Caco-2 (cell line): ENCODE data around the gene SCD5. TPM values are rescaled to one million over a fixed set of nuclear protein-coding genes. Genes with fewer than 3 reads are reported as not detected.

Source experiments
- BruUV-seq: library from RNA; stranded (reverse); fragments of 400-500 nt; replicated peaks from 2 replicates; lab custom pipeline; 2021; lab: Mats Ljungman, UMichigan
- CTCF ChIA-PET: fragments of 300-600 bp; sonication (Branson Sonifier 250); formaldehyde crosslinking; loops from one replicate; lab custom pipeline; 2022; ENCODE audit warnings: antibody characterized with exemption; lab: Charles Lee
- POLR2A ChIA-PET: fragments of 300-600 bp; sonication (Branson Sonifier 250); formaldehyde crosslinking; loops from one replicate; lab custom pipeline; 2022; ENCODE audit warnings: antibody characterized with exemption; lab: Charles Lee
- DNase-seq, 2 experiments: peaks; one replicate each; pipeline versions ENCODE4 v3.0.0 to v3.0.0-alpha.2; 2020 to 2022
- H3K27me3 ChIP-seq: replicated peaks from 2 replicates; pipeline ENCODE4 v1.6.0; 2011; ENCODE audit warnings: low read length; ENCODE audit not compliant: control insufficient read depth, insufficient read depth
- H3K36me3 ChIP-seq: 2 replicates; pipeline ENCODE4 v1.5.1; 2011; ENCODE audit warnings: low read length; ENCODE audit not compliant: control insufficient read depth, insufficient read depth
- H3K4me1 ChIP-seq: fragments of 250-450 bp; sonication (Bioruptor Pico); 2 replicates; pipeline ENCODE4 v1.5.1; 2020; ENCODE audit warnings: mild to moderate bottlenecking
- H3K4me3 ChIP-seq: 2 replicates; pipeline ENCODE4 v1.5.1; 2011; ENCODE audit warnings: low read depth, mild to moderate bottlenecking, control low read depth, low read length
- H3K9me3 ChIP-seq: fragments of 250-450 bp; sonication (Bioruptor Pico); 2 replicates; pipeline ENCODE4 v1.5.1; 2020; ENCODE audit warnings: mild to moderate bottlenecking, moderate library complexity
- H3K27ac Mint-ChIP-seq: one replicate; pipeline ENCODE4 v1.8.0; 2022; ENCODE audit warnings: mixed read lengths; ENCODE audit not compliant: unreplicated experiment
- H3K27me3 Mint-ChIP-seq: one replicate; pipeline ENCODE4 v1.8.0; 2022; ENCODE audit warnings: mixed read lengths; ENCODE audit not compliant: insufficient read depth, unreplicated experiment
- H3K36me3 Mint-ChIP-seq: one replicate; pipeline ENCODE4 v1.8.0; 2022; ENCODE audit warnings: mild to moderate bottlenecking, mixed read lengths; ENCODE audit not compliant: insufficient read depth, unreplicated experiment
- H3K4me1 Mint-ChIP-seq: one replicate; pipeline ENCODE4 v1.8.0; 2022; ENCODE audit warnings: low read depth, mixed read lengths; ENCODE audit not compliant: unreplicated experiment
- H3K4me3 Mint-ChIP-seq: one replicate; pipeline ENCODE4 v1.8.0; 2022; ENCODE audit warnings: mild to moderate bottlenecking, moderate library complexity, mixed read lengths; ENCODE audit not compliant: unreplicated experiment
- H3K9me3 Mint-ChIP-seq: one replicate; pipeline ENCODE4 v1.8.0; 2022; ENCODE audit warnings: mixed read lengths; ENCODE audit not compliant: unreplicated experiment
- intact Hi-C: fragments of 100-400 bp; cut with micrococcal nuclease; formaldehyde crosslinking; loops from one replicate; pipeline ENCODE4 v1.10.0; 2022; ENCODE audit not compliant: unreplicated experiment
- total RNA-seq: library from RNA; stranded (reverse); gene quantifications from 2 replicates; pipeline ENCODE4 v1.2.3, GENCODE V29; 2022
- TF ChIP-seq, protein P1 (sequence below), 2 experiments: fragments of 200-600 bp in 1 of 2; IDR thresholded peaks; 1 replicate in 1 of 2; 2 replicates in 1 of 2; pipeline versions ENCODE4 v1.5.1 to v1.8.0; 2011 to 2022; ENCODE audit warnings: antibody characterized with exemption in 1 of 2, control low read depth in 1 of 2, inconsistent platforms in 1 of 2, low read depth in 1 of 2, low read length in 1 of 2, mild to moderate bottlenecking in 1 of 2, moderate library complexity in 1 of 2; ENCODE audit not compliant: insufficient read depth in 1 of 2, severe bottlenecking in 1 of 2, unreplicated experiment in 1 of 2

SCD5 gene
- total RNA-seq, 1 experiment from 2014 or later, result 2.7 TPM

DNA sequence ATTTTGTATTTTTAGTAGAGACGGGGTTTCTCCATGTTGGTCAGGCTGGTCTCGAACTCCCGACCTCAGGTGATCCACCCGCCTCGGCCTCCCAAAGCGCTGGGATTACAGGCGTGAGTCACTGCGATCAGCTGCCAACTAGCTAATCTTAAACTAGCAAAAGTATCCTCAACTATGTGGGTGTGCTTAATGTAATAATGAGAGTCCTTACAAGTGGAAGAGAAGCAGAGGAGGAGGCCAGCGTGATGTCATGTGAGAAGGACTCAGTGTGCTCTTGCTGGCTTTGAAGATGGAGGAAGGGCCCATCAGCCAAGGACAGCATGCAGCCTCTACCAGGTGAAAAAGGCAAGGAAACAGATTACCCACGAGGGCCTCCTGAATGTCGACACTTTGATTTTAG lies 19.6 kb downstream of the SCD5 start:
- Mint-ChIP-seq H3K4me3 (no peak overlapping the region), H3K4me1 (peaks cover 6% of the 10 kb centered on the region), H3K27ac (no peak overlapping the region), H3K27me3 (no peaks in the 10 kb centered on the region), H3K9me3 (no peaks in the 10 kb centered on the region), H3K36me3 (no peaks in the 10 kb centered on the region)
- no peak for DNase-seq
- peaks cover 14% of the 10 kb centered on the region for H3K4me1 ChIP-seq
- no peak overlapping the region for H3K4me3 ChIP-seq
- intact Hi-C loops, result no loop called here
- no peaks in the 10 kb centered on the region for H3K36me3 ChIP-seq
- POLR2A ChIA-PET, result no interaction called here
- CTCF ChIA-PET, result interaction anchor here (0.7 kb wide), 1 partner anchor 706 kb away, joined by 5 read pairs; no protein-coding TSS in a partner anchor
- TF ChIP-seq, protein P1, sequence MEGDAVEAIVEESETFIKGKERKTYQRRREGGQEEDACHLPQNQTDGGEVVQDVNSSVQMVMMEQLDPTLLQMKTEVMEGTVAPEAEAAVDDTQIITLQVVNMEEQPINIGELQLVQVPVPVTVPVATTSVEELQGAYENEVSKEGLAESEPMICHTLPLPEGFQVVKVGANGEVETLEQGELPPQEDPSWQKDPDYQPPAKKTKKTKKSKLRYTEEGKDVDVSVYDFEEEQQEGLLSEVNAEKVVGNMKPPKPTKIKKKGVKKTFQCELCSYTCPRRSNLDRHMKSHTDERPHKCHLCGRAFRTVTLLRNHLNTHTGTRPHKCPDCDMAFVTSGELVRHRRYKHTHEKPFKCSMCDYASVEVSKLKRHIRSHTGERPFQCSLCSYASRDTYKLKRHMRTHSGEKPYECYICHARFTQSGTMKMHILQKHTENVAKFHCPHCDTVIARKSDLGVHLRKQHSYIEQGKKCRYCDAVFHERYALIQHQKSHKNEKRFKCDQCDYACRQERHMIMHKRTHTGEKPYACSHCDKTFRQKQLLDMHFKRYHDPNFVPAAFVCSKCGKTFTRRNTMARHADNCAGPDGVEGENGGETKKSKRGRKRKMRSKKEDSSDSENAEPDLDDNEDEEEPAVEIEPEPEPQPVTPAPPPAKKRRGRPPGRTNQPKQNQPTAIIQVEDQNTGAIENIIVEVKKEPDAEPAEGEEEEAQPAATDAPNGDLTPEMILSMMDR (IDR thresholded peaks at IDR 0.05; ENCODE audit: insufficient read depth in 1 of 2, low read depth in 1 of 2, low read length in 1 of 2, severe bottlenecking in 1 of 2, unreplicated experiment in 1 of 2), result no peak
- no peaks in the 10 kb centered on the region for H3K27me3 ChIP-seq
- H3K9me3 ChIP-seq, result no peaks in the 10 kb centered on the region
- BruUV-seq, result no TSS peak

DNA sequence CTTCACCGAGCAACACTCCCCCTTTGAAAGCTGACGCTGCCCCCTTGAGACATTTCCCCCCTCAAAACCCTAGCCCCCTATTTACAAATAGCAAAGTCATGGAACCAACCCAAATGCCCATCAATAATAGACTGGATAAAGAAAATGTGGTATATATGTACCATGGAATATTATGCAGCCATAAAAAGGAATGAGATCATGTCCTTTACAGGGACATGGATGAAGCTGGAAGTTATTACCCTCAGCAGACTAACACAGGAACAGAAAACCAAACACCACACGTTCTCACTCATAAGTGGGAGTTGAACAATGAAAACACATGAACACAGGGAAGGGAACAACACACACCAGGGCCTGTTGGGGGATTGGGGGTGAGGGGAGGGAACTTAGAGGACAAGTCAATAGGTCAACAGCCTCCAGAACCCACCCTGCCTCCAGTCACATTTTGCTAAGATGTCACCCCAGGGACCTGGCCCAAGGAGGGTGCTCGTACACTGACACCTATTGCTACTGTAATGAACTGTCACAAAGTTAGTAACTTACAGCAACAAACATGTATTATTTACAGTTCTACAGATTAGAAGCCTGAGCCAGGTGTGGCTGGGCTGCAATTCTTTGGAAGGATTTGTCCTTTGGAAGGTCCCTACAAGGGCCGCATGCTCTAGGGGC lies 20.6 kb downstream of the SCD5 start:
- DNase-seq, result no peak
- POLR2A ChIA-PET, result no interaction called here
- peaks cover 6% of the 10 kb centered on the region for H3K4me1 Mint-ChIP-seq

DNA sequence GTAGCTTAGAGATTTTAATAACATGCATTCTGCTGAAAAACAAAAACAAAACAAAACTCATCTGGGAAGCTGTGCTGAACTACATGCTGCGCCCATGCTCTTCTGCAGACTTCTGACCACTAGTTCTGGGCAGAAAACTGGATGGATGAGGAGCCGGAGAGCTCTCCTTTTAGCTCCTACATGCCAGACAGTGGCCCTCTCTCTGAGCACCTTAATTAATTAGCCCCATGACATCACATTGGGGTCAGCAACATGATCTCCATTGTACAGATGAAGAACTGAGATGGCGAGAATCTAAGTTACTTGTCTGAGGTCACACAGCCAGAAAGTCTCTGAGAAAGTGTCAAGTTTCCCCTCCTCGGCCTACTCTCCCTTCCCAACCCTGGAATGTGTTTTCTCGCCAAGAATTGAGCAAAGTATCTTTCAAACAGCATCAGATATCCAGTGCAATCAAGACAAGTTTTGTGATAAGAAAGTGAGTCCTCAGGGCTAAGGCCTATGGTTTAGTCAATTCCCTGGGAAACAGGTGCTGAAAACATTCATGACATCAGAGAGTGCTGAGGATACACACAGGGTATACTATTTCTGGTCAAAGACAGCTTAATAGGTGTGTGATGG lies 21.6 kb downstream of the SCD5 start:
- Histone ChIP-seq H3K27me3 (no peaks in the 10 kb centered on the region), H3K4me3 (no peak overlapping the region), H3K4me1 (peaks cover 6% of the 10 kb centered on the region; the same call in 1 of the 2 replicates), H3K36me3 (no peaks in the 10 kb centered on the region), H3K9me3 (no peaks in the 10 kb centered on the region)
- Mint-ChIP-seq H3K9me3 (no peaks in the 10 kb centered on the region), H3K4me3 (no peak overlapping the region), H3K27me3 (no peaks in the 10 kb centered on the region), H3K4me1 (no peaks in the 10 kb centered on the region), H3K36me3 (no peaks in the 10 kb centered on the region), H3K27ac (no peak overlapping the region)
- no TSS peak for BruUV-seq
- intact Hi-C loops, result no loop called here
- ChIA-PET CTCF (no interaction called here), POLR2A (no interaction called here)
- TF ChIP-seq, protein P1 (IDR thresholded peaks at IDR 0.05; ENCODE audit: insufficient read depth in 1 of 2, low read depth in 1 of 2, low read length in 1 of 2, severe bottlenecking in 1 of 2, unreplicated experiment in 1 of 2), result no peak
- no peak for DNase-seq

More for the DNA sequence above, 20.6 kb downstream of the SCD5 start:
- intact Hi-C loops, result no loop called here
- no peaks in the 10 kb centered on the region for H3K27me3 ChIP-seq
- no peaks in the 10 kb centered on the region for H3K9me3 ChIP-seq
- TF ChIP-seq, protein P1 (IDR thresholded peaks at IDR 0.05; ENCODE audit: insufficient read depth in 1 of 2, low read depth in 1 of 2, low read length in 1 of 2, severe bottlenecking in 1 of 2, unreplicated experiment in 1 of 2), result no peak
- H3K4me1 ChIP-seq, result peaks cover 13% of the 10 kb centered on the region
- Mint-ChIP-seq H3K9me3 (no peaks in the 10 kb centered on the region), H3K27ac (no peak overlapping the region), H3K36me3 (no peaks in the 10 kb centered on the region), H3K27me3 (no peaks in the 10 kb centered on the region), H3K4me3 (no peak overlapping the region)
- no peak overlapping the region for H3K4me3 ChIP-seq
- BruUV-seq, result no TSS peak
- CTCF ChIA-PET, result no interaction called here
- H3K36me3 ChIP-seq, result no peaks in the 10 kb centered on the region
